GM12873 (cell line): ENCODE data around the gene SMARCA5.

Experiments used
- TF ChIP-seq, protein P1 (sequence below): IDR thresholded peaks from 2 replicates; pipeline ENCODE4 v1.5.1; 2012; ENCODE audit warnings: low read depth, mild to moderate bottlenecking, moderate library complexity, low read length, control low read depth; ENCODE audit not compliant: insufficient read depth; ENCODE audit errors: missing control alignments

The SMARCA5 gene

DNA sequence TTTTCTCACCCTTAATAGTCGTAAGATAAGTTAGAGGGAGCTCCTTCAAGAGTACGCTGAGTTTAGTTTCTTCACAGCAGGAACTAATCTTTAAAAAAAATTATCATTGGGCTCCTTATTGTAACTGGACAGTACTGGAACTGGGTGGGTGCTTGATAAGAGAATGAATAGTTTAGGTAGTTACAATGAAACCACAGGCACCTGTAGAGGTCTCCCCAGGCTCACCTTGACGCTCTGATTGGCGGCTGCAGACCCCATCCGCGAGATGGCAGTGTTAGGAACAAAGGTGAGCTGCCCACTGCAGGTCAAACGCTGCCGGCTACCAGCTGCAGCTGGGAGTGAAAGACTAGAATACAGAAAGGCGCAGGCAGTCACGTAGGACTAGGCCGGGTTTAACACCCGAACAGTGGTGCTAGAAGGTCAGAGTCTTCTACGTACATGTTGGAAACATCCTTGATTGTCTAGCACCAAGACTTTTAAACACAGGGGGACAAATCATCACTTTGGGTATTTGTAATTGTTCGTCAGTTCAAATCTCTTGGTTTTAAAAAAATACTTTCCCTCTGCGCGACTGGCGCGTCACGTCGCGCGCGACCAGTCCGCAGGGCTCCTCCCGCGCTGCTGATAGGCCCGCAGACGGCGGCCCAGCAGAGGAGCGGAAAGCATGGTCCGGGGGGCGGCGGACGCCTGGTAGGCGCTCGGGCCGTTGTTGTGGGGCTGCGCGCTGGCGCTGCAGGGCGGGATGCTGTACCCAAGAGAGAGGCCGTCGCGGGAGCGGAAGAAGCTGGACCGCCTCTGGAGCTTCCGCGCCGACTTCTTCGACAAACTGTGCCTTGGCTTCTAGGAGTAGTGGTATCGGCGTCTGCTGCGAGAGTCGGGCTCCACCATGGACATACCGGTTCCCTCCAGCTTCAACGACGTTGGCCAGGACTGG lies 45.6 kb downstream of the SMARCA5 start:
- TF ChIP-seq, protein P1, sequence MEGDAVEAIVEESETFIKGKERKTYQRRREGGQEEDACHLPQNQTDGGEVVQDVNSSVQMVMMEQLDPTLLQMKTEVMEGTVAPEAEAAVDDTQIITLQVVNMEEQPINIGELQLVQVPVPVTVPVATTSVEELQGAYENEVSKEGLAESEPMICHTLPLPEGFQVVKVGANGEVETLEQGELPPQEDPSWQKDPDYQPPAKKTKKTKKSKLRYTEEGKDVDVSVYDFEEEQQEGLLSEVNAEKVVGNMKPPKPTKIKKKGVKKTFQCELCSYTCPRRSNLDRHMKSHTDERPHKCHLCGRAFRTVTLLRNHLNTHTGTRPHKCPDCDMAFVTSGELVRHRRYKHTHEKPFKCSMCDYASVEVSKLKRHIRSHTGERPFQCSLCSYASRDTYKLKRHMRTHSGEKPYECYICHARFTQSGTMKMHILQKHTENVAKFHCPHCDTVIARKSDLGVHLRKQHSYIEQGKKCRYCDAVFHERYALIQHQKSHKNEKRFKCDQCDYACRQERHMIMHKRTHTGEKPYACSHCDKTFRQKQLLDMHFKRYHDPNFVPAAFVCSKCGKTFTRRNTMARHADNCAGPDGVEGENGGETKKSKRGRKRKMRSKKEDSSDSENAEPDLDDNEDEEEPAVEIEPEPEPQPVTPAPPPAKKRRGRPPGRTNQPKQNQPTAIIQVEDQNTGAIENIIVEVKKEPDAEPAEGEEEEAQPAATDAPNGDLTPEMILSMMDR, result peak; percentile 72

DNA sequence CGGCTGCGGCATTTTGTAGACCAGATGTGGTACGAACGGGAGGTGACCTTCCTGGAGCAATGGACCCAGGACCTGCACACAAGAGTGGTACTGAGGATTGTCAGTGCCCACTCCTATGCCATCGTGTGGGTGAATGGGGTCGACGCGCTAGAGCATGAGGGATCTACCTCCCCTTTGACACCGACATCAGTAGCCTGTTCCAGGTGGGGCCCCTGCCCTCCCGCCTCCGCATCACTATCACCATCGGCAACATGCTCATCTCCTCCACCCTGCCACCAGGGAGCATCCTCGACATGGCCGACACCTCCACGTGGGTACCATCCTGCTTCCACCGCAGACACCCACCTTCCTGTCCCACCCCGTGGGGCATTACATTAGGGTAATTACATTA lies 46.2 kb downstream of the SMARCA5 start:
- TF ChIP-seq, protein P1, result peak; percentile 24

DNA sequence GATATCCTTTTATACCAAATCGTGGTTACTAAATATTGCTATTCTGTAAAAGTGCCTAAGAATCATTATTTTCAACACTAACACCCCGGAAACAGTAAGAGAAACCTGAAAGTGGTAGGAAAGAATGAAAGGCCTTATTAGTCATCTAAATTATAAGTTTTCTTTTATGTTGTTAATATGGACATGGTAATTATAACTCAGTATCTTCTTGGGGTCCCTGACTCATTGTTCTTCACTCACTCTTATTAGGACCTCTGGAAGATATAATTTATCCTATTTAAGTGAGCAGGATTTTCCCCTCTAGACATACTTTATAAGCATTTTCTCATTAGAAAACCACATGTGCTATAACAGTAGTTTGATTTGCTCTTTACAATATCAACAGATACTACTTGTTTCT lies 51.0 kb downstream of the SMARCA5 start:
- TF ChIP-seq, protein P1, result no peak

DNA sequence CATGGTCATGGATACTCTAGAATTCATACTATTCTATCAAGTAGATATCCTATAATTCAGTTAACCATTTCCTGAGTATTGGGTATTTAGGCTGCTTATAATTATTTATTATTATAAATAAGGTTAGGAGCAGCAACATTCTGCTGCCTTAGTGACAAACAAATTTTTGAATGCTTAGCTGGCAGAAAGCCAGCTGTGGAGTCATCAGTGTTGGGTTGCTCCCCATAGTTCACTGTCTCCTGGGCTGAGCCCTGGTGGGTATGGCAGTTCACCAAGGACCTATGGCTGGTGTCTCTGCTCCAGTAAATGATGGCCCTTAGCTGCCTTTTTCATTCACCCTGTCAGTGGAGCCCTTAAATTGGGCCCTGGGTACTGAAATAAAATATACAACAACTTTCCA lies 61.8 kb downstream of the SMARCA5 start:
- TF ChIP-seq, protein P1, result no peak

DNA sequence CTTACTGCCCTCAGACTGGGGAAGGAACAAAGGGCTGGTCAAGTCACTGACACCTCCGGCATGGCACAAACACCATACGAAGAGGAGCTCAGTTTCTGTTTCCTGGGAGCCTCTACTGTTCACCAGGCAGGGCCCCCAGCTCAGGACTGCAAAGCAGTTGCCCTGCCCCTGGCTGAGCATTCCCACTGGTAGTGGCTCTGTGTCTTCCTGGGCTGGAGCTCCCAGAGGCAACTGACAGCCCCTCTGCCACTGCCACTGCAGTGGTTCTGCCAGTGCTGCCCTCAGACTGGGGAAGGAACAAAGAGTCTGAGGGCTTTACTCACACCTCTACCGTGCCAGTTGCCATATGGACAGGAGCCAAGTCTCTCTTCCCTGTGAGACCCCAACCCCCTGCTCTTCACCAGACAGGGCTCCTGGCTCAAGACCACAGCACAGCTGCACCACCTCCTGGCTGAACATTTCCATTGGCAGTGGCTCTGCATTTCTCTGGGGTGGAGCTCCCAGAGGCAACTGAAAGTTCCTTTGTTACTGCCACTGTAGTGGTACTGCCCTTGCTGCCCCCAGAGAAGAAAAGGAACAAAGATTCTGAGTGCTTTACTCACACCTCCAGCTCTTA lies 67.9 kb downstream of the SMARCA5 start:
- TF ChIP-seq, protein P1, result no peak

DNA sequence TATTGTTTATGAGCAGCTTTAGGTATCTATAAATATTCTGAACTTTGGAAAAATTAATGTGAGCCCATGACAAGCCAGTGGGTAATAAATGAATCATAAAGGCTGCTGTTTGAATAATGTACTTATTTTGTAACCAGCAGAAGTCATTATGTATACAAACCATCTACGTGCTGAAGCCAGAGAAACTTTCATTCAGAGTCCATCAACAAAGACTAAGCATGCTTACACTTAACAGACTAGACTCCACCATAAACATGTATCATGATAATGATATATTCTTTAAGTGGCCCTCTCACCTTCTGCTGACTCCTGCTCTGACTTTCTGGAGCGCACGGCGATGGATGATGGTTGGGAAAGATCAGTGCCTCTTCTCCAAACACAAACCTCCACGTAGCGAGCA lies 72.0 kb downstream of the SMARCA5 start:
- TF ChIP-seq, protein P1, result no peak

DNA sequence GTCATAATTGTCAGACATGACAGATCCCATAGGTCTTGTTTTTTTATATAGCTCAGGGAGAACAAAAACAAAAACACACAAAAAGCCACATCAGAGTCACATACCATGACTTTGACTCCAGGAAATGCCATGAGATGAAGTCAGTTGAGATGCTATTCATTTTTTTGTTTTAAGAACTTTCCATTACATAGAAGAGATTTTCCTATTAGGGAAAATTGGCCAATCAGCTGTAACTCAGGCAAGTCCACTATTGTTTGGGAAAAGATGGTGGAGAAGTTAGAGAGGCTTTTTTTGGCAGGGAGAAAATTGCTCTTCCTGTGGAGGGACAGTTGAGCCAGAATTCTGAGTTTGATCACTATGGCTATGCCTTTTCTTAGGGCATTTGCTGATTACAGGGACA lies 72.6 kb downstream of the SMARCA5 start:
- TF ChIP-seq, protein P1, result no peak
